SHP77 (cell line): Measurements from ENCODE around the gene DEAF1.

Source experiments
- DNase-seq, 2 experiments: peaks; one replicate each; lab custom pipeline; 2025; lab: John Stamatoyannopoulos, UW

Gene DEAF1

DNA sequence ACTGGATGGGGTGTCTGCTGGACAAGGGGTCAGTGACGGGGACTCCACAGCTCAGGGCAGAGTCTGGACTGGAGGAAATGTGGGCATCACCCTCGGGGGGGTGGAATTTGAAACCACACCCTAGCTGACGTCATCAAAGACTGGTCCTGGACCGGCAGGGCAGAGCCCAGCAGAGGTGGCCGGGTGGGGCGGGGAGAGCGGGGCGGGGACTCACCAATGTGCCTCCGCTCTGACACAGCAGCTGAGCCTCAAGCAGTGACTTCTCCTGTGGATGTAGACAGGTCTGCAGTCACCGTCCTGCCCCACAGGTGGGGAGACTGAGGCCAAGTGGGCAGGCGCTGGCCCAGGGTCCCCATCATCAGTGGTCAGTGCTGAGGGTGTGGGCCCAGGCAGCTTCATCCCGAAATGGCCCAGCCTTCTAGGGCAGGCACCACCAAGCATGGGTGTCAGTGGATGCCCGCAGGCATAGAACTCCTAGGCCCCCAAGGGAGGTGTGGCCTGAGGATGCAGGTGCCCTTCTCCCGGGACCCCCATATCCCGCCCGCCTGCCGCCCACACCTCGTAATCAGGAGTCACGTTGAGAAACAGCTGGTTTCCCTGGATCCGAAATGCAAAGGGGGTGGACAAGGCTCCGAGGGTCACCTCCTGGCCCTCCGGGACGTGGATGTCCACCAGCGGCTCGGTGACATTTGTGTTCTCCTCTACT, 70.9 kb downstream of the DEAF1 start:
- no peak for DNase-seq

DNA sequence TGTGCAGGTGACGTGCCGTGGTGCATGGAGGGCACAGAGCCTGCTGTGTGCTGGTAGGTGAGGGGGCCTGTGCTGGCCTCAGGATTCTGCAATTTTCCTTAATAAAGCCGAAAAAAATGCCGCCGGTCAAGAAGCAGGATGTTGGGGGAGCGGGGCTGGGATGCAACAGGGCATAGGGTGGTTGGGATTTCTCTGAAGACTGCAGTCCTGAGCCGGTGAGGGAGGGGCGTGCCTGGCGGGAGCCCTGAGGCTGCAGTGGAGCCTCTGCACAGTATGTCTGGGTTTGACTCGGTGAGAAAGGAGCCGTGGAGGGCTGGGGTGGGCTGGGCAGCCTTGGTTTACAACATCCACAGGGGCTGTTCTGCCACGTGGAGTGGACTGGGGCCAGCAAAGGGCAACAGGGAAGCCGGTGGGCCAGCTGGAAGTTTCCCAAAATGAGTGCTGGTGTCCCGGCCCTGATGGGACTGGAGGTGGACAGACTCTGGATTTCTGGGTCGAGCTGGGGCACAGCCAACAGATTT, 71.6 kb downstream of the DEAF1 start:
- DNase-seq = no peak

DNA sequence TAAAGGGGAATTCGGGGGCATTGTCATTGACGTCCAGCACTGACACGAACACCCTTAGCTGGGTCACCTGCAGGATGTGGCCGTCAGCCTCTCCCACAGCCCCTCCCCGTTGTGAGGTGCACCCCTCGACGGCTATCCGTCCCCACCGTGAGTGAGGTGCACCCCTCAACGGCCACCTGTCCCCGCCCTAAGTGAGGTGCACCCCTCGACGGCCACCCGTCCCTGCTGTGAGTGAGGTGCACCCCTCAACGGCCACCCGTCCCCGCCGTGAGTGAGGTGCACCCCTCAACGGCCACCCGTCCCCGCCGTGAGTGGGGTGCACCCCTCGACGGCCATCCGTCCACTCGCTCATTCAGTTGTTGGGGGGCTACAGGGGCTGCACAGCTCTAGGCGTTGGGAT, 73.2 kb downstream of the DEAF1 start:
- DNase-seq = no peak

DNA sequence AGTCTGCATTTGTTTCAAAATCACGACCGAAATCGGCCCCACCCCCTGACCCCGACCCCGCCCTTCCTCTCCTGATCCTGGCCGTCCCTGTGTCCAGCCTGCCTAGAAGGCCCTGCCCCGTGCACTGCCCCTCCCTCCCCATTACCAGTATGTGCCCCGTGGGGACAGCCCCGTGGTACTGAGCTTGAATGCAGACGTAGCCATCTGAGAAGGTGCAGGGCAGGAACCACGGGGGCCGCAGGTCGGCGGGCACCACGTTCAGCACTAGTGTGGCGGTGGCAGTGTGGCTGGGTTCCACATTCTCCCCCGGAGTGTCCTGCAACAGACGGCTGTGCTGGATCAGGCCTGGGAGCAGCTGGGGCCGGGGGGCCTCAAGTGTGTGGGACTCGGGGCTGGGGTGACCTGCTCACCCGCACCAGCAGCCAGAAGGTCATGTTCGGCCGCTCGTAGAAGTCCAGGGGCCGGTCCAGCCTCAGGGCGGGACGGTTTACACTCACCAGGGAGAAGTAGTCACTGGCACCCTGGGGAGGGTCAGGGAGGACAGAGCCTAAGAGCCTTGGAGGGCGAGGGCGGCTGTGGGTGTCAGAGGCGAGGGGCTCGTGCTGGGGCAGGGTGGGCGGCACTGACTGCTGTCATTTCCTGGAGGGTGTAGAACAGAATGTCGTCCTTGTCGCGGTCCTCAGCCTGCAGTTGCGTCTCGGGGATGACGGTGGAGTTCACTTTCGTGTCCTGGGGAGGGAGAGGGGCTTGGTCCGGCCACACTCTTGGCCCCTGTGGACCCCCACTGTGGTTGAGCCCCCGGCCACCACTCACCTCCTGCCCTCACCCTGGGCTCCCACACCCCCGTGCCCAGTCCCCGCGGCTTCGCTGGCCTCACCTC, 73.8 kb downstream of the DEAF1 start:
- DNase-seq = no peak

DNA sequence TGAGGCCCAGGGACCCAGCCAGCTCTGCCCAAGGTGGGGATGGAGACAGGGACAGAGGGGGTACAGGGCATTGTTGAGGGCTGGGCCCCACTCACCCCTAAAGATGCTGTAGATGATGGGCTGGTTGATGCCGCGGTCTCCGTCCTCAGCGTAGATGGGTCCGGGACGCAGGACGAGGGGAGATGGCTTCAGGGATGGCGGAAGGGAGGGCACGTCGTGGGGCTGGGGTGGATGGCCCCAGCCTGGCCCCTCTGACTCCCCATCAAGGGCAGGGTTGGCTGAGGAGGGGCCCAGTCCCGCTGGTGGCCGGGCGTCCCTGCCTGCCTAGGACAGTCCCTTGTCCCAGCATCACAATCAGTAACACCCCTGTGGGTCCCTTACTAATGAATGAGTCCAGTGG, 74.8 kb downstream of the DEAF1 start:
- no peak for DNase-seq

DNA sequence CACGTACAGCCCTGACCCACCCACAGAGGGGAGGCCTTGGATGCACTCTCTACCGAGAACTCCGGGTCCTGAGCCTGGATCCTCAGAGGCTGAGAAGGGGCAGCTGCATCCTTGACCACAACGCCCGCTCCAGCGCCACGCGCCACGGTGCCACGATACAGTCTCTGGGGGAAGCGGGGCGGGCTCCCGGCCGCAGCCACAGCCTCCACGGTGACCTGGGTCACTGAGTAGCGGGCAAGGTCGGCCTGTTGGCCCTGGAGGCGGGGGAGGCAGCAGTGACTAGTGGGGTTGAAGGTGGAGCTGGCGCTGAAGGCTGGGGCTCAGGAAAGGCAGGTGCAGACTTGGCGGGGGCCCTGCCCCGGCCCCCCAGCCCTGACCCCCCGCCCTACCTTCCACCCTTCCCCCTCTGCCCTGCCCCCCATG, 75.4 kb downstream of the DEAF1 start:
- DNase-seq = no peak

DNA sequence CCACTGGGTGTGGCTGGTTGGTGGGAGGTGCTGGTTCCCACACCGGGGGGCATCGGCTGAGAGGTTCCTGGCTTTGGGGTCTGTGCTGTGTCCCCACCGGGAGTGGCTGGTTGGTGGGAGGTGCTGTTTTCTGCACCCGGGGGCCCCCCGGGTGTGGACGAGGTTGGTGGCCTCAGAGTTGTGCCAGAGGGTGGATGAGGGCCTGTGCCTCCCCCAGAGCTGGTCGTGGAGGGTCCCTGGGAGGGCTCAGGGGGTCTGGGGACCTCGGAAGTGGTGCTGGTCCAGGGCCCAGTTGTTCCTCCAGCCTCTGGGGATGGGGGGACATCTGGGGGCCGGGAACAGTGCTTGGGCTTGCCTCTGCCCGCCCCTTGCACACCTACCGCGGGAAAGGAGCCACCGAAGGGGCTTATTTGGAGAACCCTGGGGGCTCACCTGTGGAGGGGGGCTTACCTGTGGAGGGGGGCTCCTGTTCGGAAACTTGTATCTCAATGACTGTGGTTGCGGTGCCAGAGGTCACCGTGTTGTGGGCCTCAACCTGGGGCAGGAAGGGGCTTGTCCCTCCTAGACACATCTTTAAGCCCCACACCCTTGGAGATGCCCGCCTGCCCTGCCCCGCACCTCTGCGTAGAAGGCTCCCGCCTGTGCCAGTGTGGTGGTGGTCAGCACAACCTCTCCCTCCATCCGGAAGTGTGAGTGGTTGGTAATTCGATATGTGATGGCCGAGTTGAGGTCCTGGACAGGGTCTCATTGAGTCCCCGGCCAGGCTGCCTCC, 76.0 kb downstream of the DEAF1 start:
- no peak for DNase-seq

DNA sequence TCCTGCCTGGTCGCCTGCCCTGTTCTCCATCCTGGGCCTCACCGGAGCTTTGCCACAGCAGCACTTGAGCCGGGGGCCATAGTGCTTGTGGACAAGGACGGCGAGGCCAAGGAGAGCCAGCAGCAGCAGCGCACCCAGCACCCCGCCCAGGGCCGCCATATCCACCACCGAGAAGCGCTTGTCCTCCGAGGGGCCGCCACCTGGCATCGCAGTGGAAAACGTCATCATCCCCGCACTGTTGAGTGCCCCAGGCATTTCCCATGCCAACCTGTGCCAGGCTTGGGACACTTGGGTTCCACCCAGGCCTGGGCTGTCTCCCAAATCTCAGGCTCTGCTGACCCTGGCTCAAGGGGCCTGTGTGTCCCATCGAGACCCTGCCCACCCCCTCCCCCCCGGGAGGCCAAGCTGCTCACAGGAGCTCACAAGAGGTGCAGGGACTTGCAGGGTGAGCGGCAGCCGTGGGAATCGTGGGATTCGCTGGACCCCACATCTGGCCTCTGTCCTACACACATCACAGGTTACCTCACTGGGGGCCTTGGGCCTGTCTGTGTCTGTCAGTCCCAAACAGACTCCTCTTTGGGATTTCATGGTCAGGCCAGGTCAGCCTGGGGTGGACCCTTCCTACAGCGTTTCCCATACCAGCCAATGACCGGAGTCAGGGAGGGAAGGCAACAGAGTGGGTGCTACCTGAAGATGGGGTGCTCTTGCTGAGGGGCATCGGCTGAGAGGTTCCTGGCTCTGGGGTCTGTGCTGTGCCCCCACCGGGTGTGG, 76.9 kb downstream of the DEAF1 start:
- DNase-seq = no peak

DNA sequence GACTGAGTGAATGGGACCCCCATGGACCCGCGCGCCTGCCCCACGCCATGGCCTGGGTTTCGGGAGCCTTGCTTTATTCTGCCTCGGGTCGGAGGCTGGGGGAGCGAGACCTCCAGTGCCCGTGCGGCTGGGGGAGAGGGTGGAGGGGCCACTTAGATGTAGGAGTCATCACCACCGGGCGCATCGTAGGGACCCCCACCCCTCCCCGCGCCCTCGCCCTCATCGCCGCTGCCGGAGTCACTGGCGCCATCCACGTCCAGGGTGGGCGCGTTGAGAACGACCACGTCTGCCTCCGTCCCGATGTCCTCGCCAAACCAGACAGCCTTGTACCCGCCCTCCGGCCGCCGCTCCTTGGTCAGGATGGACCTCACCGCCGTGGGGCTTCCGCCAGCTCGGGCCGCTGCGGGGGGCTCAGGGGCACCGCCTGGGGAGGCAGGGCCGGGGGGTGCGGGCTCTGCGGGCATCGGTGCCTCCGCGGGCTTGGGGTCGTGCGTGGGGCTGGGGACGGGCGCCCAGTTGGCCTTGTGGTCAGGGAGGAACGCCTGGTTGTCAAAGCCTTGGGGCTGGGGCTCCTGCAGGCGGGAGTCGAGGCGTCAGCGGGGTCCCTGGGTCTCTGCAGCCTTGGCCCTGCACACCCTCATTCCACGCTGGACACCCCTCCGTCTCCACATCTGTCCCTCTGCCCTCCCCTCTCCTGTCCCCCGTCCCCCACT, 77.7 kb downstream of the DEAF1 start:
- no peak for DNase-seq

DNA sequence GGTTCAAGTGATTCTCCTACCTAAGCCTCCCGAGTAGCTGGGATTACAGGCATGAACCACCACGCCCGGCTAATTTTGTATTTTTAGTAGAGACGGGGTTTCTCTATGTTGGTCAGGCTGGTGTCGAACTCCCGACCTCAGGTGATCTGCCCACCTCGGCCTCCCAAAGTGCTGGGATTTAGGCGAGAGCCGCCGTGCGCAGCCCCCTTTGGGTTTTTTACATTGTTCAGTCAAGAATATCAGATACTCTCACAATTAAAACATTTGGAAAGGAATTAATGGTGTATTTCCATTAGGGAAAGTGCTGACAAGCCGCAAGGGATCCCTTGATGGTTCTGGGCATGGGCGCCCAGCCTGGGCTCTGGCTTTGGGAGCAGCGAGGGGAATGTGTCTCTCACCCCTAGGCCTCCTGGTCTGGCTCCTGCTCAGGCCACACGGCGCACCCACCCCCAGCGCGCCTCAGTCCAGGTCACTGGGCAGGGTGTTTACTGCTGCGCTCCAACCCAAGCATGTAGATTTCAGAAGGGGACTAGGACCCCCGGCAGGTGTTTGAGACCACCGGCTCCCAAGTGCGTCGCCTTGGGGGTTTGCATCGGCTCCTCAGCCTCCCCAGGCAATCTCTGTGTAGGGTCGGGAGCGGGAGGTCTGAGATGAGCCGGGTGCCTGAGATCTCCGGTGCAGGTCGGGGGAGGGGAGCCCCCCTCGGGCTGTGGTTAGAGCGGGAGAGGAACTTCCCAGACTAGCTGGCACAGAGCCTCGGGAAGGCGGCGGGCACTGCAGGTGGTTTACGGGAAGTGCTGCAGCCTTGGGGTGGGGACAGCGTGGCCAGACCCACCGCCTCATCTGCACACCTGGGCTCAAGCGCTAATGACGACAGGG, 78.5 kb downstream of the DEAF1 start:
- DNase-seq = no peak

DNA sequence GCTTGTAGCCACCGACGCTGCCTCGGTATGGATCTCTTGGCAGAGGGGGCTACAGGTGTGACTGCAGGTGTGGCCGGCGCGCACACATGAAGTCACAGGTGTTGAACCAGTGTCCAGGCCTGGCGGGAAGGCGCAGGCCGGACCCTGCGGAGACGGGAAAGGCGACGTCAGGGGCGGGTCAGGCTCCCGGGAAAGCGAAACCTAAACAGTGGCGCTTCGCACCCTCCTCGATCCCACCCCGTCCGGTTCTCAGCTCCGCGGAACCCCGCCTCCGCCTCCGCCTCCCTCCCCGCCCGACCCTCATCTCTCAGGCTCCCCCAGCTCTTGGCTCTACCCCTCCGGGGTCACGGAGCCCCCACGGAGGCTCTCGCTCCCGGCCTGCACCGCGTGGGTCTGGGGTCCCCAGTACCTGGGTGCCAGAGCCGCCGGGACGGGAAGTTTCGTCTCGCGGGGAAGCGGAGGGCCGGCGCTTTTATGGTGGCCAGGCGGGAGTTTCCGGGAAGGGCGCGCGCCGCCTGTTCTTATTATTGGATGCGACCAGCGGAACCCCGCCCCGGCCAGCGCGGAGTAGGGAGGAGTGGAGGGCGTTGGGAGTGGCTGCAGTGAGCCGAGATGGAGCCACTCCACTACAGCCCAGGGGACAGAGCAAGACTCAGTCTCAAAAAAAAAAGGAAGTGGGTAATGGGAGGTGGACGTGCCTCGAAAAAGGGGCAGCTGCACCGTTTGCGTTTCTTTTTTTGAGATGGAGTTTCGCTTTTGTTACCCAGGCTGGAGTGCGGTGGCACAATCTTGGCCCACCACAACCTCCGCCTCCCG, 79.3 kb downstream of the DEAF1 start, which contains the start of gene IRF7:
TSS of gene IRF7 (minus strand) at position 447 of the 816 bp plus-strand sequence. CDS start 586 bp downstream, outside the sequence.
- peak; percentile 65 to 74 for DNase-seq

DNA sequence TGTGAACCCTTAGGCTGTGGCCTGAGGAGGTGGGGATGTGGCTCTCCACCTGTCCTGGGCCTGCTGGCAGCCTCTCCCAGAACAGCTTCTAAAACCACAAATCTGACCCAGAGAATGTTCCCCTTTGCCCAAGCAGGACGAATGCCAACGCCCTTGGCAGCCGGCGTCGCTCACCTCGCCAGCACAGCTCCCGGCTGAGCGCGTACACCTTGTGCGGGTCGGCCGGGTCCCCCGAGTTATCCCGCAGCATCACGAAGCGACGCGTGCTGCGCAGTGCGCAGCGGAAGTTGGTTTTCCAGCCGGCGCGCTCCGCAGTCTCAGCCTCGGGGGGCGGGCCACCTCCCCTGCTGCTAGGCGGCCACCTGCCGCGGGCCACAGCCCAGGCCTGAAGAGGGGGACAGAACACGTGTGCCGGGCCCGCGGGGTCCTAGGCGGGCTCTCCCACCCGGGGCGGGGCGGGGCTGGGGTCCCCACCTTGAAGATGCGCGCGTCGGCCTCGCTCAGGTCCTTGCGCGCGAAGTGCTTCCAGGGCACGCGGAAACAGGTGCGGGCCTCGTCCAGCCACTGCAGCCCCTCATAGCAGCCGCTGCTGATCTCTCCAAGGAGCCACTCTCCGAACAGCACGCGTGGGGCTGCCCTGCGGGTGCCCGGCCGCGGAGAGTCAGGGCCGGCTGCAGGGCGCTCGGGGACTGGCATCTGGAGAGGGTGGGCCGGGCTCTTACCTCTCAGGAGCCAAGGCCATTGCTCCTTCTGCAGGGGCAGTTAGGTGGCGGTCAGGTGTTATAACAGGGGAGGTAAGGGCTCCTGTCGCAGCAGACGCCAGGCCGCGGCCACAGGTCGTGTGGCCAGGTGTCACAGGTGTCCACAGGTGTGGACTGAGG, 80.2 kb downstream of the DEAF1 start:
- DNase-seq = no peak

DNA sequence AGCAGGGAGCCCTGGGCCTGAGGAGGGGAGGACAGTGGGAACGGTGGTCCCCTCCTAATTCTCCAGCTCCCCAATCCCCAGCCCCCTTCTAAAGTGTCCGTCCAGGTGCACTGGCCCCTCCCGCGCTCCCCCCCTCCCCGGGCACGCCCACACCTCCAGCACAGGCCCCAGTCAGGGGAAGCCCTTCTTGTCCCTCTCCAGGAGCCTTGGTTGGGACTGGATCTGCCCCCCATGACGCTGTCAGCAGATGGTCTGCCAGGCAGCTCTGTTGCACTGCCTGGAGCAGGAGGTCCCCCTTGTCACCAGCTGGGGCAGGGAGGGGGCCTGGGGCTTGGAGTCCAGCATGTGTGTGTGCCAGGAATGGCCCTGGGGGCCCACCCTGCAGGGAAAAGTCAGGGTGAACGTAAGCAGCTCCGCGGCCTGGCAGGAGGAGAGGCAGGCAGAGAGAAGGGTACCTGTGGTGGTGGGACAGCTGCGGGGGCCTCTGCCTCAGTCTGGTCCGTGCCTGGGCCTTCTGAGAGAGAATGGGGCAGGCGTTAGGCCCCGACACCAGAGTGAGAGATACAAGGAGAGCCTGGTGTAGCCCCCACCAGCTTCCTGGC, 80.9 kb downstream of the DEAF1 start:
- DNase-seq = no peak

DNA sequence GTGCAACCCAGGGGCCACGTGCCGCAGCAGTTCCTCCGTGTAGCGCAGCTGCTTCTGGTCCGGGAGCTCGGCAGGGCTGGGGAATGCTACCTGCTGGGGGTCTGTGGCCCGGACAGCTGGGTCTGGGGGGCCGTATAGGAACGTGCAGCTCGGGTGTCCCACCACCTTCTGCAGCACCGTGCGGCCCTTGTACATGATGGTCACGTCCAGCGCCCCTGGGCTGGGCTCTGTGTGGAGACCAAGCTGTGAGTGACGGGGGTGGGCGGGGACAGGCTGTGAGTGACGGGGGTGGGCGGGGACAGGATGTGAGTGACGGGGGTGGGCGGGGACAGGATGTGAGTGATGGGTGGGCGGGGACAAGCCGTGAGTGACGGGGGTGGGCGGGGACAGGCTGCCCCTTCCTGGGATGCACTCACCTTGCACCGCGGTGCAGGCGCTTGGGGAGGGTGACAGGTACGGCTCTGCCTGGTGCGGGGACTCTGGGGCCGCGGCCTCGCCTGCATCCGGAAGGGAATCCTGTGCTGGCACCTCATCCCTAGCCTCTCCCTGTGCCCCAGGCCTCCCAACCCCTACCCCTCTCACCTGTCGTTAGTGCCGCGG, 81.6 kb downstream of the DEAF1 start:
- peak in 1 of 2 experiments; percentile 28 for DNase-seq

DNA sequence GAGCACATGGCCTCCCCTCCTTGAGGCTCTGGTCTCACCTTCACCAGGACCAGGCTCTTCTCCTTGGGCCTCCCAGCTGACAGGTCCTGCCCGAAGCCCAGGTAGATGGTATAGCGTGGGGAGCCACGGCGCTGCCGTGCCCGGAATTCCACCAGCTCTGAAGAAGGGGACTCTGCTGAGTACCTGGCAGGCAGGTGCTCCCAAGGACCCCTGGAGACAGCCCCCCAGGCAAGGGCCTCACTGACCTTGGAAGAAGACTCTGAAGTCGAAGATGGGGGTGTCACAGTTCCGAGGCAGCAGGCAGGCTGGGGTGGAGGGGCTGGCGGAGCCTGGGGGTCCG, 82.1 kb downstream of the DEAF1 start:
- DNase-seq = no peak

DNA sequence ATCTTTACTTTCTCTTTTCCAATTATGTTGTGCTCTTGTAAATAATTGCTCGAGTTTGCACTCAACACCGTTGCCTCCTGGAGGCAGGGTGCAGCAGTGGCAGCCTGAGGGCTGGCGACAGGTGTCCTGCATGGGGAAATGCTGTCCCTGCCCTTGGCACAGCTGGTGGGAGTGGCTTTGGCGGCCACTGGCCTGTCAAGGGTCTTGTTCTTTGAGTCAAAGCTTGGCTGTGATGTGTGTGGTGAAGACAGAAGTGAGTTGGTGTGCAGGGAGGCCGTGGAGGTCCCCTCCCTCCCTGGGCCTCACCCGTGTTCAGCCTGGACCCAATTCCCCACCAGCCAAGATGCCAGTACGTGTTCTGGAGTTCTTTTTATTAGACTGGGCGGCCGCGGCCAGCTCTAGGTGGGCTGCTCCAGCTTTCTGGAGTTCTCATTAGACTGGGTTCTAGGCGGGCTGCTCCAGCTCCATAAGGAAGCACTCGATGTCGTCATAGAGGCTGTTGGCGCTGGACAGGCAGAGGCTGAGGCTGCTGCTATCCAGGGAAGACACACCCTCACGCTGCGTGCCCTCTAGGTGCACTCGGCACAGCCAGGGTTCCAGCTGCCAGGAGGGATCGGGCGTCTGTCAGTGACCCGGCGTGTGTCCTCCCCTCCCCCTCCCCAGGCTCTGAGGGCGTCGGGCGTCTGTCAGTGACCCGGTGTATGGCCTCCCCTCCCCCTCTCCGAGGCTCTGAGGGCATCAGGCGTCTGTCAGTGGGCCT, 82.6 kb downstream of the DEAF1 start:
- peak in 1 of 2 experiments; percentile 6 for DNase-seq
